Measurements from ENCODE around the gene DAG1.

DNA sequence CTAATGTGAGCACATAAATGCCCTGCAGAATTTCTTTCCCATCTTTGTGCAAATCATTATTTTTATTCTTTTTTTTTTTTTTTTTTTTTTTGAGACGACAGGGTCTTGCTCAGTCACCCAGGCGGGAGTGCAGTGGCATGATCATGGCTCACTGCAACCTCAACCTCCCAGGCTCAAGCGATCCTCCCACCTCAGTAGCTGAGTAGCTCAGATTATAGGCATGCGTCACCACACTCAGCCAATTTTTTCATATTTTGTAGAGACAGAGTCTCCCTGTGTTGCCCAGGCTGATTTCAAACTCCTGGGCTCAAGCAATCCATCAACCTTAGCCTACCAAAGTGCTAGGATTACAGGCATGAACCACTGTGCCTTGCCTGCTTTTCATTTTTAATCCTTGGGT lies 22.9 kb downstream of the DAG1 start:
- TF ChIP-seq, protein P1, sequence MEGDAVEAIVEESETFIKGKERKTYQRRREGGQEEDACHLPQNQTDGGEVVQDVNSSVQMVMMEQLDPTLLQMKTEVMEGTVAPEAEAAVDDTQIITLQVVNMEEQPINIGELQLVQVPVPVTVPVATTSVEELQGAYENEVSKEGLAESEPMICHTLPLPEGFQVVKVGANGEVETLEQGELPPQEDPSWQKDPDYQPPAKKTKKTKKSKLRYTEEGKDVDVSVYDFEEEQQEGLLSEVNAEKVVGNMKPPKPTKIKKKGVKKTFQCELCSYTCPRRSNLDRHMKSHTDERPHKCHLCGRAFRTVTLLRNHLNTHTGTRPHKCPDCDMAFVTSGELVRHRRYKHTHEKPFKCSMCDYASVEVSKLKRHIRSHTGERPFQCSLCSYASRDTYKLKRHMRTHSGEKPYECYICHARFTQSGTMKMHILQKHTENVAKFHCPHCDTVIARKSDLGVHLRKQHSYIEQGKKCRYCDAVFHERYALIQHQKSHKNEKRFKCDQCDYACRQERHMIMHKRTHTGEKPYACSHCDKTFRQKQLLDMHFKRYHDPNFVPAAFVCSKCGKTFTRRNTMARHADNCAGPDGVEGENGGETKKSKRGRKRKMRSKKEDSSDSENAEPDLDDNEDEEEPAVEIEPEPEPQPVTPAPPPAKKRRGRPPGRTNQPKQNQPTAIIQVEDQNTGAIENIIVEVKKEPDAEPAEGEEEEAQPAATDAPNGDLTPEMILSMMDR (IDR thresholded peaks at IDR 0.05) = no peak
- TF ChIP-seq NFIC (IDR thresholded peaks at IDR 0.05; ENCODE audit: borderline replicate concordance) = no peak
- TF ChIP-seq JUND (IDR thresholded peaks at IDR 0.05) = no peak
- TF ChIP-seq, protein P2, sequence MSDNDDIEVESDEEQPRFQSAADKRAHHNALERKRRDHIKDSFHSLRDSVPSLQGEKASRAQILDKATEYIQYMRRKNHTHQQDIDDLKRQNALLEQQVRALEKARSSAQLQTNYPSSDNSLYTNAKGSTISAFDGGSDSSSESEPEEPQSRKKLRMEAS (IDR thresholded peaks at IDR 0.05; ENCODE audit: low read depth) = no peak
- TF ChIP-seq SIN3A (IDR thresholded peaks at IDR 0.05; ENCODE audit: borderline replicate concordance, low read depth, low read length) = no peak
- TF ChIP-seq, protein P3, sequence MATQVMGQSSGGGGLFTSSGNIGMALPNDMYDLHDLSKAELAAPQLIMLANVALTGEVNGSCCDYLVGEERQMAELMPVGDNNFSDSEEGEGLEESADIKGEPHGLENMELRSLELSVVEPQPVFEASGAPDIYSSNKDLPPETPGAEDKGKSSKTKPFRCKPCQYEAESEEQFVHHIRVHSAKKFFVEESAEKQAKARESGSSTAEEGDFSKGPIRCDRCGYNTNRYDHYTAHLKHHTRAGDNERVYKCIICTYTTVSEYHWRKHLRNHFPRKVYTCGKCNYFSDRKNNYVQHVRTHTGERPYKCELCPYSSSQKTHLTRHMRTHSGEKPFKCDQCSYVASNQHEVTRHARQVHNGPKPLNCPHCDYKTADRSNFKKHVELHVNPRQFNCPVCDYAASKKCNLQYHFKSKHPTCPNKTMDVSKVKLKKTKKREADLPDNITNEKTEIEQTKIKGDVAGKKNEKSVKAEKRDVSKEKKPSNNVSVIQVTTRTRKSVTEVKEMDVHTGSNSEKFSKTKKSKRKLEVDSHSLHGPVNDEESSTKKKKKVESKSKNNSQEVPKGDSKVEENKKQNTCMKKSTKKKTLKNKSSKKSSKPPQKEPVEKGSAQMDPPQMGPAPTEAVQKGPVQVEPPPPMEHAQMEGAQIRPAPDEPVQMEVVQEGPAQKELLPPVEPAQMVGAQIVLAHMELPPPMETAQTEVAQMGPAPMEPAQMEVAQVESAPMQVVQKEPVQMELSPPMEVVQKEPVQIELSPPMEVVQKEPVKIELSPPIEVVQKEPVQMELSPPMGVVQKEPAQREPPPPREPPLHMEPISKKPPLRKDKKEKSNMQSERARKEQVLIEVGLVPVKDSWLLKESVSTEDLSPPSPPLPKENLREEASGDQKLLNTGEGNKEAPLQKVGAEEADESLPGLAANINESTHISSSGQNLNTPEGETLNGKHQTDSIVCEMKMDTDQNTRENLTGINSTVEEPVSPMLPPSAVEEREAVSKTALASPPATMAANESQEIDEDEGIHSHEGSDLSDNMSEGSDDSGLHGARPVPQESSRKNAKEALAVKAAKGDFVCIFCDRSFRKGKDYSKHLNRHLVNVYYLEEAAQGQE (IDR thresholded peaks at IDR 0.05; ENCODE audit: low read depth, low read length) = no peak
- TF ChIP-seq TAF1 (IDR thresholded peaks at IDR 0.05; ENCODE audit: borderline replicate concordance, low read depth, low read length) = no peak
- TF ChIP-seq FOXM1 (IDR thresholded peaks at IDR 0.05; ENCODE audit: low read depth) = no peak

Measured in SK-N-SH (cell line).